ENCODE data around the gene ANKRD37.

ANKRD37 gene

GRCh38 chr4:185392156-185392555 is 4.5 kb upstream of the ANKRD37 start:
- H3K27ac ChIP-seq, result no peak overlapping the region
- TF ChIP-seq ZFX (IDR thresholded peaks at IDR 0.05) (no peak), CTCF (conservative IDR thresholded peaks at IDR 0.05) (no peak)

- no peak for TF ChIP-seq ZFX (IDR thresholded peaks at IDR 0.05)
- no peak for TF ChIP-seq CTCF (conservative IDR thresholded peaks at IDR 0.05)
- no peak overlapping the region for H3K27ac ChIP-seq
Observed at GRCh38 chr4:185394568-185395237, 1.9 kb upstream of the ANKRD37 start.

- TF ChIP-seq ZFX (IDR thresholded peaks at IDR 0.05) (no peak), CTCF (conservative IDR thresholded peaks at IDR 0.05) (no peak)
- H3K27ac ChIP-seq, result peak within 1 kb of the TSS; percentile 96
Observed at GRCh38 chr4:185395238-185395955, 1.2 kb upstream of the ANKRD37 start, which contains the start of gene LRP2BP. Gene LRP2BP, minus strand, starts transcription at chr4:185395924. Its CDS starts 17,738 bp downstream, at chr4:185378186.

- TF ChIP-seq ZFX (IDR thresholded peaks at IDR 0.05) (no peak), CTCF (conservative IDR thresholded peaks at IDR 0.05) (no peak)
- peak overlapping the region; percentile 96 for H3K27ac ChIP-seq
Observed at GRCh38 chr4:185395956-185396723, 501 bp upstream of the ANKRD37 start.

- TF ChIP-seq ZFX (IDR thresholded peaks at IDR 0.05), result no peak
- no peak for TF ChIP-seq CTCF (conservative IDR thresholded peaks at IDR 0.05)
- no peak overlapping the region for H3K27ac ChIP-seq
Observed at GRCh38 chr4:185398618-185399017, 2.0 kb downstream of the ANKRD37 start.

GRCh38 chr4:185399466-185399865 is 2.8 kb downstream of the ANKRD37 start:
- H3K27ac ChIP-seq, result no peak overlapping the region
- TF ChIP-seq CTCF (conservative IDR thresholded peaks at IDR 0.05) (no peak), ZFX (IDR thresholded peaks at IDR 0.05) (no peak)

- no peak overlapping the region for H3K27ac ChIP-seq
- TF ChIP-seq CTCF (conservative IDR thresholded peaks at IDR 0.05) (no peak), ZFX (IDR thresholded peaks at IDR 0.05) (no peak)
Observed at GRCh38 chr4:185404031-185404430, 7.4 kb downstream of the ANKRD37 start.
